ENCODE data around the gene HEBP2. TPM values are rescaled to one million over a fixed set of nuclear protein-coding genes. Genes with fewer than 3 reads are reported as not detected.
A peak's percentile ranks its signal among the peaks of the same experiment; 100 is the strongest.

The HEBP2 gene
- total and polyA plus RNA-seq, 2 of the 13 experiments (the other 11 are each of a cell fraction or from before 2014, with no cell fraction given) = 16.0 to 72.8 TPM

- TF ChIP-seq, protein P1, sequence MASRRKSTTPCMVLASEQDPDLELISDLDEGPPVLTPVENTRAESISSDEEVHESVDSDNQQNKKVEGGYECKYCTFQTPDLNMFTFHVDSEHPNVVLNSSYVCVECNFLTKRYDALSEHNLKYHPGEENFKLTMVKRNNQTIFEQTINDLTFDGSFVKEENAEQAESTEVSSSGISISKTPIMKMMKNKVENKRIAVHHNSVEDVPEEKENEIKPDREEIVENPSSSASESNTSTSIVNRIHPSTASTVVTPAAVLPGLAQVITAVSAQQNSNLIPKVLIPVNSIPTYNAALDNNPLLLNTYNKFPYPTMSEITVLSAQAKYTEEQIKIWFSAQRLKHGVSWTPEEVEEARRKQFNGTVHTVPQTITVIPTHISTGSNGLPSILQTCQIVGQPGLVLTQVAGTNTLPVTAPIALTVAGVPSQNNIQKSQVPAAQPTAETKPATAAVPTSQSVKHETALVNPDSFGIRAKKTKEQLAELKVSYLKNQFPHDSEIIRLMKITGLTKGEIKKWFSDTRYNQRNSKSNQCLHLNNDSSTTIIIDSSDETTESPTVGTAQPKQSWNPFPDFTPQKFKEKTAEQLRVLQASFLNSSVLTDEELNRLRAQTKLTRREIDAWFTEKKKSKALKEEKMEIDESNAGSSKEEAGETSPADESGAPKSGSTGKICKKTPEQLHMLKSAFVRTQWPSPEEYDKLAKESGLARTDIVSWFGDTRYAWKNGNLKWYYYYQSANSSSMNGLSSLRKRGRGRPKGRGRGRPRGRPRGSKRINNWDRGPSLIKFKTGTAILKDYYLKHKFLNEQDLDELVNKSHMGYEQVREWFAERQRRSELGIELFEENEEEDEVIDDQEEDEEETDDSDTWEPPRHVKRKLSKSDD (CRISPR knock-in tag; IDR thresholded peaks at IDR 0.05; ENCODE audit: low read depth) = peak; percentile 74
- TF ChIP-seq, protein P2, sequence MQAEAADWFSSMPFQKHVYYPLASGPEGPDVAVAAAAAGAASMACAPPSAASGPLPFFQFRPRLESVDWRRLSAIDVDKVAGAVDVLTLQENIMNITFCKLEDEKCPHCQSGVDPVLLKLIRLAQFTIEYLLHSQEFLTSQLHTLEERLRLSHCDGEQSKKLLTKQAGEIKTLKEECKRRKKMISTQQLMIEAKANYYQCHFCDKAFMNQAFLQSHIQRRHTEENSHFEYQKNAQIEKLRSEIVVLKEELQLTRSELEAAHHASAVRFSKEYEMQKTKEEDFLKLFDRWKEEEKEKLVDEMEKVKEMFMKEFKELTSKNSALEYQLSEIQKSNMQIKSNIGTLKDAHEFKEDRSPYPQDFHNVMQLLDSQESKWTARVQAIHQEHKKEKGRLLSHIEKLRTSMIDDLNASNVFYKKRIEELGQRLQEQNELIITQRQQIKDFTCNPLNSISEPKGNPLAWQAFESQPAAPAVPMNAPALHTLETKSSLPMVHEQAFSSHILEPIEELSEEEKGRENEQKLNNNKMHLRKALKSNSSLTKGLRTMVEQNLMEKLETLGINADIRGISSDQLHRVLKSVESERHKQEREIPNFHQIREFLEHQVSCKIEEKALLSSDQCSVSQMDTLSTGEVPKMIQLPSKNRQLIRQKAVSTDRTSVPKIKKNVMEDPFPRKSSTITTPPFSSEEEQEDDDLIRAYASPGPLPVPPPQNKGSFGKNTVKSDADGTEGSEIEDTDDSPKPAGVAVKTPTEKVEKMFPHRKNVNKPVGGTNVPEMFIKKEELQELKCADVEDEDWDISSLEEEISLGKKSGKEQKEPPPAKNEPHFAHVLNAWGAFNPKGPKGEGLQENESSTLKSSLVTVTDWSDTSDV (CRISPR knock-in tag; IDR thresholded peaks at IDR 0.05) = no peak; the same call in none of the 2 replicates
- TF ChIP-seq ZNF367 (CRISPR knock-in tag; IDR thresholded peaks at IDR 0.05; ENCODE audit: borderline replicate concordance) = no peak; the same call in none of the 2 replicates
- peak; percentile 85; the same call in 1 of the 2 replicates for TF ChIP-seq ZNF558 (CRISPR knock-in tag; IDR thresholded peaks at IDR 0.05; ENCODE audit: borderline replicate concordance)
- no peak for TF ChIP-seq MAFG (CRISPR knock-in tag; IDR thresholded peaks at IDR 0.05)
- TF ChIP-seq AGO1 (IDR thresholded peaks at IDR 0.05; ENCODE audit: low read depth, low read length, poor library complexity, severe bottlenecking) = peak; percentile 84
- no peak for TF ChIP-seq ATM (IDR thresholded peaks at IDR 0.05; ENCODE audit: borderline replicate concordance)
- no peak for TF ChIP-seq ZFP1 (CRISPR knock-in tag; IDR thresholded peaks at IDR 0.05)
- TF ChIP-seq ZNF234 (CRISPR knock-in tag; conservative IDR thresholded peaks at IDR 0.05) = peak; percentile 64; the same call in 1 of the 2 replicates
- no peak for TF ChIP-seq PCBP1 (IDR thresholded peaks at IDR 0.05; ENCODE audit: borderline replicate concordance, low read depth, low read length)
- TF ChIP-seq, protein P3, sequence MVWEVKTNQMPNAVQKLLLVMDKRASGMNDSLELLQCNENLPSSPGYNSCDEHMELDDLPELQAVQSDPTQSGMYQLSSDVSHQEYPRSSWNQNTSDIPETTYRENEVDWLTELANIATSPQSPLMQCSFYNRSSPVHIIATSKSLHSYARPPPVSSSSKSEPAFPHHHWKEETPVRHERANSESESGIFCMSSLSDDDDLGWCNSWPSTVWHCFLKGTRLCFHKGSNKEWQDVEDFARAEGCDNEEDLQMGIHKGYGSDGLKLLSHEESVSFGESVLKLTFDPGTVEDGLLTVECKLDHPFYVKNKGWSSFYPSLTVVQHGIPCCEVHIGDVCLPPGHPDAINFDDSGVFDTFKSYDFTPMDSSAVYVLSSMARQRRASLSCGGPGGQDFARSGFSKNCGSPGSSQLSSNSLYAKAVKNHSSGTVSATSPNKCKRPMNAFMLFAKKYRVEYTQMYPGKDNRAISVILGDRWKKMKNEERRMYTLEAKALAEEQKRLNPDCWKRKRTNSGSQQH (CRISPR knock-in tag; IDR thresholded peaks at IDR 0.05; ENCODE audit: low read depth) = peak; percentile 67
- peak; percentile 93 for TF ChIP-seq RBM39 (IDR thresholded peaks at IDR 0.05; ENCODE audit: low read depth, low read length, poor library complexity, severe bottlenecking)
- peak; percentile 63 for TF ChIP-seq SRY (CRISPR knock-in tag; IDR thresholded peaks at IDR 0.05)
- TF ChIP-seq AKAP8 (CRISPR knock-in tag; IDR thresholded peaks at IDR 0.05) = no peak; the same call in 1 of the 2 replicates
- TF ChIP-seq MTA1 (CRISPR knock-in tag; IDR thresholded peaks at IDR 0.05; ENCODE audit: borderline replicate concordance) = peak; percentile 73; the same call in 1 of the 2 replicates
- TF ChIP-seq TSC22D2 (CRISPR knock-in tag; IDR thresholded peaks at IDR 0.05; ENCODE audit: borderline replicate concordance) = no peak; the same call in 1 of the 2 replicates
- TF ChIP-seq SETDB1 (CRISPR knock-in tag; IDR thresholded peaks at IDR 0.05; ENCODE audit: borderline replicate concordance) = no peak
- TF ChIP-seq MBD4 (IDR thresholded peaks at IDR 0.05; ENCODE audit: borderline replicate concordance, low read length) = no peak
- TF ChIP-seq NR2F1 (CRISPR knock-in tag; IDR thresholded peaks at IDR 0.05) = 0 out of 4 replicates have a peak, but pooled peaks of 1 of the 2 experiments have one; percentile 3
- TF ChIP-seq RBM22 (optimal IDR thresholded peaks at IDR 0.05; ENCODE audit: low read length) = no peak
These were observed at the start of gene HEBP2 (continued) for GRCh38 chr6:138403801-138404665.
